ENCODE results near the gene RABL2B.
A peak's percentile ranks its signal among the peaks of the same experiment; 100 is the strongest.
"Not testable (repeated sequence)": the region's sequence is repeated elsewhere in the genome, so short reads cannot be mapped to it uniquely, and the experiment has no call there.

The RABL2B gene

DNA sequence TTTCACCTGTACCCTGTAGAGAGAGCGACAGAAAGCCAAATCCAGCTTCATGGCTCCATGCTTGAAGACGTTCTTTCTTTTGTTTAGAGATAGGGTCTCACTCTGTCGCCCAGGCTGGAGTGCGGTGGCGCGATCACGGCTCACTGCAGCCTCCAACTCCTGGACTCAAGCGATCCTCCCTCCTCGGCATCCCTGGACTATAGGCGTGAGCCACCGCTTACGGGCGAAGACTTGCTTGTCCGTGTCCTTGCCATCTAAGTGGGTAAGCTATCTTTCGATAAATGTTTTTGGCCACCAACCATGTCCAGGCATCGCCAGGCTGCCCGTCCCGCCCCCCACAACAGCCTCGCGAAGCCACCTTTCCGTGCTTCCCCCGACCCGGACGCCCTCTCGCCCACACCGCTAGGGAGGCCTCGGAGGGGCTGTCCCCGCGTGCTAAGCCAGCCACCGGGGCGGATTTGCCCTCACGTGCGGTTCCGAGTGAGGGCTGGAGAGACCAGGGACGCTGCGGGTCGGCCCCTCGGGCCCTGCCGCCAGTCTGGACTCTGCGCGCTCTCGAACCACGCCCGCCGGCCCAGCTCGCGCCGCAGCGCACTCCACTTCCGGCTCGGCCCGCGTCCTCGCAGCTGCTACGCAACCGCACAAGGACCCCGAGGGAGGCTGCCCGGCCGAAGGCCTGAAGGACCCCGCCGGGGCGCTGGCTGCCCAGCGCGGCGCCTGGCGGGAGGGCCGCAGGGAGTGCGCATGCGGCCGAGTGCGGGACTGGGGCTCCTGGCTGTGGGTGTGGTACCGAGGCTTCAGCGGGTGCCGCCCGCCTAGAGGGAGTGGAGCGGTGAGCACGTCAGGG is at the start of gene RABL2B:
RABL2B (minus strand) TSS at position 604 of the 847 bp plus-strand sequence. CDS start 1,342 bp downstream, outside the sequence.
- DNase-seq = peak; percentile 15

GRCh38 chr22:50786936-50787335 is 3.5 kb upstream of the RABL2B start:
- DNase-seq = not testable (repeated sequence)

GRCh38 chr22:50785289-50785688 is 1.9 kb upstream of the RABL2B start:
- DNase-seq = not testable (repeated sequence)

GRCh38 chr22:50783880-50784276 is 442 bp upstream of the RABL2B start:
- not testable (repeated sequence) for DNase-seq

DNA sequence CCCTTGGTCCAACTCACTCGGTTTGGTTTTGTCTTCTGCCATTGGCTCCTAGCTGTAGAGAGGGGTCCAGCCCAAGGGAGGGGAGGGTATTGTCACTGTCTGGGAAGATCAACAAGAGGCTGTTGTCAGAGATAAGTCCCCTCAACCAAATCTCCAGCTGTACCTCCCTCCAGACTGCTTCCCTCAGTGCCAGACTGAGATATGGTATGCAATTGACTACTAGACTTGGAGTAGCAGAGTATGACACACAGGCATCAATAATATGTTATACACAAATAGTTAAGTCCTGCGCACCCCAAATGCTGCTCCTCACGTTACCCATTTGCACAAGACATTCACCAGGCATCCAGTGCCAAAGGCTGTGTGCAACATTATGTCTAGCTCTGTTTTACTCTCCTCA is 1.2 kb downstream of the RABL2B start:
- DNase-seq = not testable (repeated sequence)

DNA sequence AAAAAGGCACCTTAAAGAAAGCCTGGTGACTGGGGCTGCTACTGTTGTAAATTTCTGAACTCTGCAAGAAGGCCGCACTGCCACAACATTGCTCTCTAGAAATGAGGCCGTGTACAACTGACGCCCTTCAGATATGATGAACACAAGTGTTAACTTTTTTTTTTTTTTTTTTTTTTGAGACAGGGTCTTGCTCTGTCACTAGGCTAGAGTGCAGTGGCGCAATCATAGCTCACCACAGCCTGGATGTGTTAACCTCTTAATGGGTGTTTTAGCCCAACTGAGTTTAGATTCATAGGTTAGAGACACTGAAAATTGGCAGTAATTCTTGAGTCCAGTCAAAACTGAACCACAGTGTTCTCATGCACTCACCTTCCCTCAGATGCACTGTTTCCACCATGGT is 3.2 kb downstream of the RABL2B start:
- not testable (repeated sequence) for DNase-seq

DNA sequence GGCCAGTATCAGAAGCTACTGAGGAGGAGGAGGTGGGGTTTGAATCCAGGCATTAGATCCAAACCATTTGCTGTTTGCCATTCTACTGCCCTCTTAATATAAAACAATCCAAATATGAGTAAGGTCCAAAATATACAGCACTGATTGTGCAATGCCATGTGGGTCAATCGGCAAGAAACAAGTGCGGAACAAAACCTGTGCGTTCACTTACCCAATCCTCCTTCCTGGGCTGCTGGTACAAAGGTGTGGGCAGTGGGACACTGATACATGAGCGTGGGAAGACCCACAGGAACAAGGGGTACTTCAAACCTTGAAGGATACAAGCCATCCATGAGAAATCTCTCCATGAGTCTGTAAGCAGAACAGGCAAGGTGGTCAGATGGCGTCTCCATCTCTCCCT is 5.8 kb downstream of the RABL2B start:
- DNase-seq = not testable (repeated sequence)

DNA sequence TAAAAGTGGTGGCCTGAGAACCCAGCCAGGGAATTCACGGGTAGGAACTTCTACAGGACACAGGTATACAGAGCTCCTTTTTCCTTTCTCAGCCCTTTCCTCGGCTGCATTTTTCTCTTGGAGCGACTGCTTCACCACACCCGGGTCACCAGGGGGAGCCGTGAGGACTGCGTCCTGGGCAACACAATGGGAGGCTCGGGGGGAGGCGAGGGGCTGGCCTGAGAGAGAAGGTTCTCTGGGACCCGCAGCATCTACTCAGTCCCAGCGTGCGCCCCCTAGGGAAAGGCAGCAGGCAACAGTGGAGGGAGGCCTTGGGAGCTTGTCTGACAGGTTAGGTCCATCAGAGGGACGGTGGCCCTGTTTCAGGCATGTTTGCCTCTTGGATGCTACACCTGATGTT is 8.3 kb downstream of the RABL2B start:
- not testable (repeated sequence) for DNase-seq

GRCh38 chr22:50764288-50764687 is 19.1 kb downstream of the RABL2B start:
- not testable (repeated sequence) for DNase-seq

GRCh38 chr22:50761829-50762228 is 21.6 kb downstream of the RABL2B start:
- not testable (repeated sequence) for DNase-seq

DNA sequence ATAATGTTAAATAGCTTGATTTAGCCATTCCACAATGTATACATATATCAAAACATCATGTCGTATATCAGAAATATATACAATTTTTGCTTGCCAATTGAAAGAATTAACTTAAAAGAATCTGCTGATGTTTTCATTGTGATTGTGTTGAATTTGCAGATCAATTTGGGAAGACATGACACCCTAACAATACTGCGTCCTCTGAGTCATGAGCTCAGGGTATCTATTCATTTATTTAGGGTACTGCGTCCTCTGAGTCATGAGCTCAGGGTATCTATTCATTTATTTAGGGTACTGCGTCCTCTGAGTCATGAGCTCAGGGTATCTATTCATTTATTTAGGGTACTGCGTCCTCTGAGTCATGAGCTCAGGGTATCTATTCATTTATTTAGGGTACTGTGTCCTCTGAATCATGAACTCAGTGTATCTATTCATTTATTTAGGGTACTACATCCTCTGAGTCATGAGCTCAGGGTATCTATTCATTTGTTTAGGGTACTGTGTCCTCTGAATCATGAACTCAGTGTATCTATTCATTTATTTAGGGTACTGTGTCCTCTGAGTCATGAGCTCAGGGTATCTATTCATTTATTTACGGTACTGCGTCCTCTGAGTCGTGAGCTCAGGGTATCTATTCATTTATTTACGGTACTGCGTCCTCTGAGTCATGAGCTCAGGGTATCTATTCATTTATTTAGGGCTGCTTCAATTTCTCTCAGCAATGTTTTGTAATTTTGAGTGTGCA is 23.7 kb downstream of the RABL2B start:
- DNase-seq = not testable (repeated sequence)

- not testable (repeated sequence) for DNase-seq
Measured at GRCh38 chr22:50756949-50757491, 26.4 kb downstream of the RABL2B start.

GRCh38 chr22:50756406-50756805 is 27.0 kb downstream of the RABL2B start:
- not testable (repeated sequence) for DNase-seq

GRCh38 chr22:50755251-50755650 is 28.2 kb downstream of the RABL2B start:
- DNase-seq = not testable (repeated sequence)

DNA sequence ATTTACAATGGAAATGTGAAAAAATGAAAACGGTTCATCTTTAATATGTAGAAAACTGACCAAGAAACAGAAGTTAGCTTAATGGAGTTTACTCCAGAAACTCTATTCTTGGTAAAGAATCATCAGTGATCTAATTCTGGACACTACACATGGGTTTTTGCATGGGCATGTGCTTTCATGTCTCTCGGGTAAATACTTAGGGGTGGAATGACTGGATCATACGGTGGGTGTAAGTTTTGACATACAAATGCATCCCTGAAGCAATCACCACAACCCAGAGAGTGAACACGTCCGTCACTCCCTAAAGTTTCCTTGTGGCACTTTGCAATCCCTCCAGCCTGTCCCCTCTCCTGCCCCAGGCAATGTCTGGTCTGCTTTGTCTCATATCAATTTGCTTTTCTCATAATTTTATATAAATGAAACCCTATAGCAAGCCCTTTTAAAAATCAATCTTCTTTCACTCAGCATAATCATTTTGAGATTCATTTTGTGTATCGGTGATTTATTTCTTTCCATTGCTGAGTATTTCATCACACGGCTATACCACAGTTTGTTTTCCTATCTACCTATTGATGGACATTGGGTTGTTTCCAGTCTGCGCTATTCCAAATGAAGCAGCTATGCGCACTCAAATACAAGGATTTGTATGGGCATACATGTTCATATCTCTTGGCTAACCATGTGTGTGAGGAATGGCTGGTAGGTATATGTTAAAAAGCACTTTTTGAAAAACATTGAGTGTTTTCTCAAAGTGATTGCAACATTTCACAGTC is 33.9 kb downstream of the RABL2B start:
- not testable (repeated sequence) for DNase-seq

DNA sequence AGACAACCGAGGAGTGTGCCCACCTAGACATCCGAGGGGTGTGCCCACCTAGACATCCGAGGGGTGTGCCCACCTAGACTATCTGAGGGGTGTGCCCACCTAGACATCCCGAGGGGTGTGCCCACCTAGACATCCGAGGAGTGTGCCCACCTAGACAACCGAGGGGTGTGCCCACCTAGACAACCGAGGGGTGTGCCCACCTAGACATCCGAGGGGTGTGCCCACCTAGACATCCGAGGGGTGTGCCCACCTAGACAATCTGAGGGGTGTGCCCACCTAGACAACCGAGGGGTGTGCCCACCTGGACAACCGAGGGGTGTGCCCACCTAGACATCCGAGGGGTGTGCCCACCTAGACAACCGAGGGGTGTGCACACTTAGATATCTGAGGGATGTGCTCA is 34.8 kb downstream of the RABL2B start:
- not testable (repeated sequence) for DNase-seq

DNA sequence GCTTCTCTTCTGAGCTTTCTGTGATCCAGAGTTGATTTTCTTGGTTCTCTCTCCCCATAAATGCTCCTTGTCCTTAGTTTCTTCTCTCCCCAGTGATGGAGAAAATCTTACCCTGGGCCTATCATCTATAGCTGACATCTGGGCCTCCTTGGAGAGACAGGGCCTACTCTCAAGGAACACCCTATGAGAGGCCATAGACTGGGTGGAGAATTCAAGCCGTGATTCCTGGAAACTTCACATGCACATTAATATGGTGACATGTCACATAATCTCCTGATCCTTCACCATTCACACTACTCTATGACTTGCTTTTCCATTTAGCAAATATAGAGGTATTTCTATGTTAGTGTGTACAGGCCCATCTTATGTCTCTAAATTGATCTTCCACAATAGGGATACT is 35.9 kb downstream of the RABL2B start:
- not testable (repeated sequence) for DNase-seq

DNA sequence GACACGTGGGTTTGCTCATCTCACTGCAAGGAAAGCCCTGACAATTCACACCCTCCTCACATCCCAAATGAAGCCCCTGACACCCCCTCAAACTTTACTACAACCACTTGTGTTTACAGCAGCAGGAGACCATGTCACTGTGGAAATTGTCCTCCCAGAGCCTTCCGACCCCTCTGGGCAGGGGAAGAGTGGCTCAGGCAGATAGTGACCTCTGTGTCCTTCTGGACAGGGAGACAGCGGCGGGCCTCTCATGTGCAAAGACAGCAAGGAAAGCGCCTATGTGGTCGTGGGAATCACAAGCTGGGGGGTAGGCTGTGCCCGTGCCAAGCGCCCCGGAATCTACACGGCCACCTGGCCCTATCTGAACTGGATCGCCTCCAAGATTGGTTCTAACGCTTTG is 39.0 kb downstream of the RABL2B start:
- not testable (repeated sequence) for DNase-seq

GRCh38 chr22:50740714-50741113 is 42.7 kb downstream of the RABL2B start:
- not testable (repeated sequence) for DNase-seq

DNA sequence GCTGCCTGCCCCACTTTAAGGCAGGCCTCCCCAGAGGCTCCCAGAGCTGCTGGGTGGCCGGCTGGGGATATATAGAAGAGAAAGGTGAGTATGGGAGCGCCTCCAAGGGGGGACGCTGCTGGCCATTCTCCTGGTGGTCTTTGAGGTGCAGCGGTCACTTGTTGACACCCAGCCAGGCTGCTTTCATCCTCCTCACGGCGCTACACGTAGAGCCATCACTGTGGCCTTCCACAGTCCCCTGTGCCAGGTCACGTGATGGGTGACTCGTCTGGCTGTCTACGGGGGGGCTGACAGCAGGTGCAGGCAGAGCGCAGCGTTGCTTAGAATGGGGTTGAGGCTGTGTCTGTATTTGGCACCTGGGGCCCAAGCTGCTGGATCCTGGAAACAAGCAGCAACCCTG is 43.5 kb downstream of the RABL2B start:
- DNase-seq = no peak

DNA sequence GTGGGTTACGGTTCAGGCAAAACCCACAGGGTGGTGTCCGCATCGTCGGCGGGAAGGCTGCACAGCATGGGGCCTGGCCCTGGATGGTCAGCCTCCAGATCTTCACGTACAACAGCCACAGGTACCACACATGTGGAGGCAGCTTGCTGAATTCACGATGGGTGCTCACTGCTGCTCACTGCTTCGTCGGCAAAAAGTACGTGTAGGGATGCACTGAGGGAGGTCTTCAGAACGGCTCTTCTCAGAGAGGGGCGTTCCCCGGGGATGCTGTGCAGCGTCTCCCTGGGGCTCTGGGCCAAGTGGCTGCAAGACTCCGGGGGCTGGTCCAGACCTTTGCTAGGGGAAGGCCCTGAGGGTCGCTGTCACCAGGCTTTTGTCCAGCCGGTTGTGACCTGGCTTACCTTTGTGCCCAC is 44.2 kb downstream of the RABL2B start:
- no peak for DNase-seq

DNA sequence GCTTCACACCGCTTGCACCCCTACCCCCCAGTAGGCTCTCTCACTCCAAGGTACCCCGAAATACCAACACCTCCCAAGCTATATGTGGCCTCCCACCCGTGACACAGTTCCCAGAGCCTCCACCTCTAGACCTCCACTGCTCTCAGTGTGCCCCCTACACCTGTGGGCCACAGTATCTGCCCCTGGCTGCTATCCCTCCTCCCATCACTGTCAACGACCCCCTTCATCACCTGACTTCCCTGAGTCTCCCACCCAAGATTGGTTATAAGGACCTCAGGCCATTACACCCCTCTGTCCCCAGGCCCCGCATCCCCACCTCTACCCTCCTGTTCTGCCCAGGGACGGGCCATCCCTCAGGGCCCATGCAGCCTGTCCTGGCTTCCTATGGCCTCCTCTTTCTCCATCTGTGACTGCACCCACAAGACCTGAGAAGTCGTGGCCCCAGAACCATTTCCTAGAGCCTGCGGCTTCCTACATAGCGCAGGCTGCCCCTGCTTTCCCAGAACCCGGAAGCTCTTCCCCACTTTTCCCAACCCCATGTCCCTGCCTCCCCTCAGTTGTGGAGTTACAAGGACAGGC is 44.7 kb downstream of the RABL2B start:
- DNase-seq = no peak
